ENCODE results near the gene FILIP1L.
"Not testable (repeated sequence)": the region's sequence is repeated elsewhere in the genome, so short reads cannot be mapped to it uniquely, and the experiment has no call there.

FILIP1L gene

GRCh38 chr3:100098784-100099070, 15.6 kb downstream of the FILIP1L start:
- H3K9me2 ChIP-seq (replicated peaks; ENCODE audit: insufficient read depth, low read length) = no peaks in the 10 kb centered on the region
- no peak overlapping the region for H3K4me2 ChIP-seq (ENCODE audit: low read depth, low read length)
- no peak overlapping the region for H3K9ac ChIP-seq (ENCODE audit: low read length)

DNA sequence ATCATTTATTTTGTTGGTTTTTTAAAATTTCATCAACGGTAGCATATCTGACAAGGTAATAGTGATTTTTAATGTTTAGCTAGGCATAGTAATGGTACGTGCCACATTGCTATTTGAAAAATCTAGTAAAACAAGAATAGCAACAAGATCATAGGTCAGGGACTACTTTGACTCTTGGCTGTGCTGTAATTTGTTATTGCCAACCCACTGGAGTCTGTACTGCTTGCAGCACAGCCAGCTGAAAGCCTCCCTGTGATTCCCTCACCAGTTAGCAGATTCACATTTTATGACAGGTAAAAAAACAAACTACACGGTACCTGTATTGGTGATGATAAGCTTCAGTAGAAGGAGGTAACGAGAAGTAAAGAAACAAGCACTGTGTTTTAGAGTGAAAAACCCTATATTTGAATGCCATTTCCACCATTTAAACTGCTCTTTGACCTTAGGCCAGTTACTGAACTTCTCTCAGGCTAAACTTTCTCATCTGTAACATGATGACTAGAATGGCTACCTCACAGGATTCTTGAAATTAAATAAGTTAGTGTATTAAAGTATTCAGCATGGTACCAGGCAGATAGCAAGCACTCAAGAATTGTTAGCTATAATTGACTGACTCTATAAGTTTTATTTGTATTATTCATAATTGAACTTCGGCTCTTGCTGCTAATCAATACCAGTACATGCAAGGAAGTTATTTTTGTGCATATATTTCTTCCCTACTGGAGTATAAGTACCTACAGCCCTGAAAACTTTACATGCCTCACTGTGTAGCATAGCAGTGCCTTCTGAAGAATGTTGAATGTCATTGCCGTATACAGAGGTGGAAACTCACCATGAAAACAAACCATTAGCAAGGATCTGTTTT, 16.1 kb downstream of the FILIP1L start:
- no peaks in the 10 kb centered on the region for H3K79me2 ChIP-seq (ENCODE audit: low read length)
- DNase-seq = no peak
- H4K20me1 ChIP-seq (ENCODE audit: insufficient read depth, low read length) = no peaks in the 10 kb centered on the region

More at GRCh38 chr3:100098784-100099070, 15.6 kb downstream of the FILIP1L start:
- peaks cover 2% of the 10 kb centered on the region; the same call in 1 of the 2 replicates for H3F3A ChIP-seq (ENCODE audit: insufficient read depth, low read length)
- H3K27ac ChIP-seq (ENCODE audit: low read length) = no peak overlapping the region
- TF ChIP-seq, protein P1, sequence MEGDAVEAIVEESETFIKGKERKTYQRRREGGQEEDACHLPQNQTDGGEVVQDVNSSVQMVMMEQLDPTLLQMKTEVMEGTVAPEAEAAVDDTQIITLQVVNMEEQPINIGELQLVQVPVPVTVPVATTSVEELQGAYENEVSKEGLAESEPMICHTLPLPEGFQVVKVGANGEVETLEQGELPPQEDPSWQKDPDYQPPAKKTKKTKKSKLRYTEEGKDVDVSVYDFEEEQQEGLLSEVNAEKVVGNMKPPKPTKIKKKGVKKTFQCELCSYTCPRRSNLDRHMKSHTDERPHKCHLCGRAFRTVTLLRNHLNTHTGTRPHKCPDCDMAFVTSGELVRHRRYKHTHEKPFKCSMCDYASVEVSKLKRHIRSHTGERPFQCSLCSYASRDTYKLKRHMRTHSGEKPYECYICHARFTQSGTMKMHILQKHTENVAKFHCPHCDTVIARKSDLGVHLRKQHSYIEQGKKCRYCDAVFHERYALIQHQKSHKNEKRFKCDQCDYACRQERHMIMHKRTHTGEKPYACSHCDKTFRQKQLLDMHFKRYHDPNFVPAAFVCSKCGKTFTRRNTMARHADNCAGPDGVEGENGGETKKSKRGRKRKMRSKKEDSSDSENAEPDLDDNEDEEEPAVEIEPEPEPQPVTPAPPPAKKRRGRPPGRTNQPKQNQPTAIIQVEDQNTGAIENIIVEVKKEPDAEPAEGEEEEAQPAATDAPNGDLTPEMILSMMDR (IDR thresholded peaks at IDR 0.05; ENCODE audit: low read length) = no peak
- no peak for TF ChIP-seq EZH2phosphoT487 (IDR thresholded peaks at IDR 0.05; ENCODE audit: low read length)
- TF ChIP-seq EZH2 (optimal IDR thresholded peaks at IDR 0.05; ENCODE audit: low read depth, low read length) = no peak
- no peaks in the 10 kb centered on the region for H3K36me3 ChIP-seq (replicated peaks; ENCODE audit: insufficient read depth, low read length)
- H3K79me2 ChIP-seq (ENCODE audit: low read length) = no peaks in the 10 kb centered on the region
- no peaks in the 10 kb centered on the region for H3K9me3 ChIP-seq (replicated peaks; ENCODE audit: insufficient read depth, low read length)
- H3K4me3 ChIP-seq (ENCODE audit: low read length) = no peak overlapping the region
- H4K20me1 ChIP-seq (ENCODE audit: insufficient read depth, low read length) = no peaks in the 10 kb centered on the region
- peaks cover 5% of the 10 kb centered on the region for H3K4me1 ChIP-seq (ENCODE audit: low read length)
- H3K27me3 ChIP-seq (replicated peaks; ENCODE audit: insufficient read depth, low read length) = no peaks in the 10 kb centered on the region
- no peak for DNase-seq
- no peak overlapping the region for H2AFZ ChIP-seq (ENCODE audit: low read length)

GRCh38 chr3:100096866-100097265, 17.4 kb downstream of the FILIP1L start:
- Histone ChIP-seq H2AFZ (ENCODE audit: low read length) (no peak overlapping the region), H3K27ac (ENCODE audit: low read length) (no peak overlapping the region), H3K79me2 (ENCODE audit: low read length) (no peaks in the 10 kb centered on the region), H3K9me2 (replicated peaks; ENCODE audit: insufficient read depth, low read length) (no peaks in the 10 kb centered on the region), H3K4me2 (ENCODE audit: low read depth, low read length) (no peak overlapping the region), H3K4me3 (ENCODE audit: low read length) (no peak overlapping the region), H3K9ac (ENCODE audit: low read length) (no peak overlapping the region), H3K9me3 (replicated peaks; ENCODE audit: insufficient read depth, low read length) (no peaks in the 10 kb centered on the region), H3K36me3 (replicated peaks; ENCODE audit: insufficient read depth, low read length) (no peaks in the 10 kb centered on the region), H3F3A (ENCODE audit: insufficient read depth, low read length) (no peaks in the 10 kb centered on the region), H3K4me1 (ENCODE audit: low read length) (no peaks in the 10 kb centered on the region), H3K27me3 (replicated peaks; ENCODE audit: insufficient read depth, low read length) (no peaks in the 10 kb centered on the region), H4K20me1 (ENCODE audit: insufficient read depth, low read length) (no peaks in the 10 kb centered on the region)
- no peak for DNase-seq
- TF ChIP-seq, protein P1 (IDR thresholded peaks at IDR 0.05; ENCODE audit: low read length) = no peak
- TF ChIP-seq EZH2phosphoT487 (IDR thresholded peaks at IDR 0.05; ENCODE audit: low read length) = no peak
- TF ChIP-seq EZH2 (optimal IDR thresholded peaks at IDR 0.05; ENCODE audit: low read depth, low read length) = no peak

More for the DNA sequence above, 16.1 kb downstream of the FILIP1L start:
- Histone ChIP-seq H3K9me2 (replicated peaks; ENCODE audit: insufficient read depth, low read length) (no peaks in the 10 kb centered on the region), H3K27ac (ENCODE audit: low read length) (no peak overlapping the region), H2AFZ (ENCODE audit: low read length) (no peak overlapping the region), H3K4me3 (ENCODE audit: low read length) (no peak overlapping the region), H3F3A (ENCODE audit: insufficient read depth, low read length) (no peaks in the 10 kb centered on the region), H3K9ac (ENCODE audit: low read length) (no peak overlapping the region), H3K27me3 (replicated peaks; ENCODE audit: insufficient read depth, low read length) (no peaks in the 10 kb centered on the region), H3K36me3 (replicated peaks; ENCODE audit: insufficient read depth, low read length) (no peaks in the 10 kb centered on the region), H3K4me2 (ENCODE audit: low read depth, low read length) (no peak overlapping the region), H3K4me1 (ENCODE audit: low read length) (no peaks in the 10 kb centered on the region), H3K9me3 (replicated peaks; ENCODE audit: insufficient read depth, low read length) (no peaks in the 10 kb centered on the region)
- TF ChIP-seq EZH2phosphoT487 (IDR thresholded peaks at IDR 0.05; ENCODE audit: low read length) (no peak), EZH2 (optimal IDR thresholded peaks at IDR 0.05; ENCODE audit: low read depth, low read length) (no peak)
- TF ChIP-seq, protein P1 (IDR thresholded peaks at IDR 0.05; ENCODE audit: low read length) = no peak

DNA sequence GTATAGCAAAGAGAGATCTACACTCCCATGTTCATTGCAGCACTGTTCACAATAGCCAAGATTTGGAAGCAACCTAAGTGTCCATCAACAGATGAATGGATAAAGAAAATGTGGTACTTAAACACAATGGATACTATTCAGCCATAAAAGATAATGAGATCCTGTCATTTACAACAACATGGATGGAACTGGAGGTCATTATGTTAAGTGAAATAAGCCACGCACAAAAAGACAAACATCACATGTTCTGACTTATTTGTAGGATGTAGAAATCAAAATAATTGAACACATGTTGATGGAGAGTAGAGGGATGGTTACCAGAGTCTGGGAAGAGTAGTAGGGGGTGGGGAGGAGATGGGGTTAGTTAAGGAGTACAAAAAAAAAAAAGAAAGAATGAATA, 18.0 kb downstream of the FILIP1L start:
- H3K4me2 ChIP-seq (ENCODE audit: low read depth, low read length); H3K27me3 ChIP-seq (replicated peaks; ENCODE audit: insufficient read depth, low read length); H3K9me3 ChIP-seq (replicated peaks; ENCODE audit: insufficient read depth, low read length); H3K9me2 ChIP-seq (replicated peaks; ENCODE audit: insufficient read depth, low read length); H3F3A ChIP-seq (ENCODE audit: insufficient read depth, low read length); H3K27ac ChIP-seq (ENCODE audit: low read length); H3K9ac ChIP-seq (ENCODE audit: low read length); H4K20me1 ChIP-seq (ENCODE audit: insufficient read depth, low read length); H3K4me1 ChIP-seq (ENCODE audit: low read length); H3K36me3 ChIP-seq (replicated peaks; ENCODE audit: insufficient read depth, low read length); H3K79me2 ChIP-seq (ENCODE audit: low read length); H3K4me3 ChIP-seq (ENCODE audit: low read length); H2AFZ ChIP-seq (ENCODE audit: low read length); DNase-seq: not testable (repeated sequence)

Data from MM.1S (cell line).